Pancreas (tissue), 10 donors: ENCODE results near the gene TOMM20. TPM values are rescaled to one million over a fixed set of nuclear protein-coding genes. Genes with fewer than 3 reads are reported as not detected.

Experiments
- ATAC-seq, 4 donors: fragments of 200-7000 bp; cut with Tn5 transposase; one replicate each; pipeline versions ENCODE4 v1.8.0 to v1.9.1; 2020; ENCODE audit warnings: mild to moderate bottlenecking in 4 of 4, moderate library complexity in 4 of 4
- DNase-seq, 6 donors: peaks; one replicate each; pipeline ENCODE4 v3.0.0-alpha.2; 2020
- FAIRE-seq: peaks from 2 replicates; lab custom pipeline; 2012; peaks lifted over from hg19 to GRCh38; lab: Jason Lieb, UNC
- H3K27ac ChIP-seq, 4 donors: fragments of 200-600 bp; sonication (generic); 1 replicate in 3 of 4; 2 replicates in 1 of 4; pipeline versions ENCODE4 v1.5.0 to v1.8.0; 2020
- H3K27me3 ChIP-seq, 4 donors: fragments of 200-600 bp; one replicate each; pipeline ENCODE4 v1.8.0; 2021
- H3K36me3 ChIP-seq, 3 donors: fragments of 200-600 bp; sonication (generic) in 1 of 3; one replicate each; pipeline versions ENCODE4 v1.5.0 to v1.8.0; 2020 to 2021
- H3K4me1 ChIP-seq, 3 donors: fragments of 200-600 bp; one replicate each; pipeline ENCODE4 v1.8.0; 2021
- H3K4me3 ChIP-seq, 4 donors: fragments of 200-600 bp; sonication (generic) in 2 of 4; one replicate each; pipeline versions ENCODE4 v1.5.0 to v1.8.0; 2020 to 2021
- H3K9me3 ChIP-seq, 4 donors: fragments of 200-600 bp; one replicate each; pipeline ENCODE4 v1.8.0; 2021
- WGBS, 2 donors: extraction: QIAGEN DNeasy Blood & Tissue Kit; methylation state at CpG; one replicate each; pipeline ENCODE4 v1.1.7; 2013; 5-methylcytosine and 5-hydroxymethylcytosine counted together
- intact Hi-C, 3 donors: fragments of 100-400 bp; cut with DNase I; formaldehyde crosslinking; loops; one replicate each; pipeline versions ENCODE4 v1.11.1 to v1.14.2; 2022
- polyA plus RNA-seq, 2 donors: library from polyadenylated mRNA; stranded (reverse); fragments of 200-250 nt; gene quantifications; one replicate each; pipeline ENCODE4 v1.2.3, GENCODE V29; 2013
- total RNA-seq, 6 donors: library from RNA; stranded (reverse); fragmentation: NEBNext Ultra II Directional in 4 of 6; extraction: Animal tissue kit (Norgen Biotek cat#: 25700) in 4 of 6; gene quantifications; one replicate each; pipeline versions ENCODE4 v1.2.1 to v1.2.4, GENCODE V29; 2021 to 2023
- TF ChIP-seq, protein P1 (sequence below), 4 donors: fragments of 200-600 bp; sonication (generic) in 3 of 4; IDR thresholded peaks; one replicate each; pipeline versions ENCODE4 v1.5.0 to v1.8.0; 2021; ENCODE audit warnings: antibody characterized with exemption in 4 of 4
- donor health status: healthy with polysubstance abuse.
- donor health status: DM: no; HTN: no; CAD: no; lungs with moderate emphysema.
- donor health status: DM: no; HTN: no; CAD: no.
- donor health status: control.
- donor health status: control.
- donor health status: Bipolar disorder and iron deficiency.
- donor health status: DM: yes; HTN: yes; CAD: no.
- donor health status: DM: no; HTN: no; CAD: no.
- donor health status: DM: no; HTN: no; CAD: no.
- donor health status: DM: yes; HTN: yes; CAD: no.

TOMM20 gene
- total and polyA plus RNA-seq, 8 donors: 37.7 to 106 (median 79.4) TPM

- no peaks in the 10 kb centered on the region for H3K27me3 ChIP-seq
- no peaks in the 10 kb centered on the region for H3K4me1 ChIP-seq
- DNase-seq (no peak), ATAC-seq (no peak), FAIRE-seq (no peak)
- no peak overlapping the region for H3K27ac ChIP-seq
- intact Hi-C loops: no loop called here
- TF ChIP-seq, protein P1, sequence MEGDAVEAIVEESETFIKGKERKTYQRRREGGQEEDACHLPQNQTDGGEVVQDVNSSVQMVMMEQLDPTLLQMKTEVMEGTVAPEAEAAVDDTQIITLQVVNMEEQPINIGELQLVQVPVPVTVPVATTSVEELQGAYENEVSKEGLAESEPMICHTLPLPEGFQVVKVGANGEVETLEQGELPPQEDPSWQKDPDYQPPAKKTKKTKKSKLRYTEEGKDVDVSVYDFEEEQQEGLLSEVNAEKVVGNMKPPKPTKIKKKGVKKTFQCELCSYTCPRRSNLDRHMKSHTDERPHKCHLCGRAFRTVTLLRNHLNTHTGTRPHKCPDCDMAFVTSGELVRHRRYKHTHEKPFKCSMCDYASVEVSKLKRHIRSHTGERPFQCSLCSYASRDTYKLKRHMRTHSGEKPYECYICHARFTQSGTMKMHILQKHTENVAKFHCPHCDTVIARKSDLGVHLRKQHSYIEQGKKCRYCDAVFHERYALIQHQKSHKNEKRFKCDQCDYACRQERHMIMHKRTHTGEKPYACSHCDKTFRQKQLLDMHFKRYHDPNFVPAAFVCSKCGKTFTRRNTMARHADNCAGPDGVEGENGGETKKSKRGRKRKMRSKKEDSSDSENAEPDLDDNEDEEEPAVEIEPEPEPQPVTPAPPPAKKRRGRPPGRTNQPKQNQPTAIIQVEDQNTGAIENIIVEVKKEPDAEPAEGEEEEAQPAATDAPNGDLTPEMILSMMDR (IDR thresholded peaks at IDR 0.05): no peak
- H3K36me3 ChIP-seq: peaks cover 0 to 50% (median 3%) of the 10 kb centered on the region in 3 donors
- no peak overlapping the region for H3K4me3 ChIP-seq
- no peaks in the 10 kb centered on the region for H3K9me3 ChIP-seq
- WGBS, 2 donors: 88 to 93% methylated on average over 2 of the region's 2 CpGs
These were observed 22.4 kb upstream of the TOMM20 start for GRCh38 chr1:235151033-235151432.

GRCh38 chr1:235149824-235150223, 21.2 kb upstream of the TOMM20 start:
- ATAC-seq (no peak), FAIRE-seq (no peak), DNase-seq (no peak)
- Histone ChIP-seq H3K9me3 (no peaks in the 10 kb centered on the region), H3K27me3 (no peaks in the 10 kb centered on the region), H3K27ac (no peak overlapping the region), H3K36me3 (peaks cover 0 to 49% (median 3%) of the 10 kb centered on the region in 3 donors), H3K4me1 (no peaks in the 10 kb centered on the region), H3K4me3 (no peak overlapping the region)
- WGBS, 2 donors: 93 to 95% methylated on average over 9 of the region's 9 CpGs
- intact Hi-C loops: no loop called here
- TF ChIP-seq, protein P1 (IDR thresholded peaks at IDR 0.05): no peak

DNA sequence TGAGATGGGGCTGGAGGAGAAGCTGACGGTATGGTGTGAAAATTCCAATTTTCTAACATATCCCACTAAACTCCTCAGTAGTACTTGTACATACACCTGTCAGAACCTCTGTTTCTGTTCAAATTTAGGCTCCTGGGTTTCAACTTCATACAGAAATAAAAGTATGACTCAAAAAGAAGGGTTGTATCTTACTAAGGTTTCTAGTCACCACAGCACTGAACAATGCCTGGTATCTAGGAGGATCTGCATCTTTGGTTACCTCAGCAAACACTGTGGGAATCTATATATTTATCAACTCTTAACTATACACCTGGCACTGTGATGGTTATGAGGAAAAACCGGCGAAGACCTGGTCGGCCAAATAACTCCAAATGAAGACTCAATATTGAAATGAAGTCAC, 18.6 kb upstream of the TOMM20 start:
- FAIRE-seq: no peak
- H3K27ac ChIP-seq: no peak overlapping the region
- no peaks in the 10 kb centered on the region for H3K4me1 ChIP-seq
- 89 to 93% methylated on average over 4 of the region's 4 CpGs for WGBS, 2 donors
- intact Hi-C loops: no loop called here
- H3K27me3 ChIP-seq: no peaks in the 10 kb centered on the region
- DNase-seq: no peak
- TF ChIP-seq, protein P1 (IDR thresholded peaks at IDR 0.05): no peak
- peaks cover 0 to 32% (median 0%) of the 10 kb centered on the region in 3 donors for H3K36me3 ChIP-seq
- no peaks in the 10 kb centered on the region for H3K9me3 ChIP-seq
- no peak overlapping the region for H3K4me3 ChIP-seq
- no peak for ATAC-seq

DNA sequence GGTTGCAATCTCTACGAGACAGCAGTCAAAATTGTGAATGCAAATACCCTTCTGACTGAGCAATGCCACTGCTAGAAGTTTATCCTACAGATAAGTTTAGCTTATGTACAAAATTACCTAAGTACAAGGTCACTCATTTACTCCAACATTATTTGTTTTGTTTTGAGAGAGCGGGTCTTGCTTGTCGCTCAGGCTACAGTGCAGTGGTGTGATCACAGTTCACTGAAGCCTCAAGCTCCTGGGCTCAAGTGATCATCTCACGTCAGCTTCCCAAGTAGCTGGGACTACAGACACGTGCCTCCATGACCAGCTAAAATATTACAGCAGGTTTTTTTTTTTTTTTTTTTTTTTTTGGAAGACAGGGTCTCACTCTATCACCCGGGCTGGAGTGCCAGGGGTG, 17.0 kb upstream of the TOMM20 start:
- no peak for FAIRE-seq
- H3K27ac ChIP-seq: no peak overlapping the region
- TF ChIP-seq, protein P1 (IDR thresholded peaks at IDR 0.05): no peak
- no peak for DNase-seq
- intact Hi-C loops: no loop called here
- WGBS, 2 donors: 77 to 84% methylated on average over 6 of the region's 6 CpGs
- H3K36me3 ChIP-seq: peaks cover 0 to 26% (median 0%) of the 10 kb centered on the region in 3 donors
- no peak overlapping the region for H3K4me3 ChIP-seq
- ATAC-seq: no peak
- no peaks in the 10 kb centered on the region for H3K4me1 ChIP-seq
- H3K9me3 ChIP-seq: no peaks in the 10 kb centered on the region
- H3K27me3 ChIP-seq: no peaks in the 10 kb centered on the region

GRCh38 chr1:235142991-235143390, 14.4 kb upstream of the TOMM20 start:
- WGBS, 2 donors: 95 to 97% methylated on average over 4 of the region's 4 CpGs
- H3K36me3 ChIP-seq: peaks cover 0 to 29% (median 3%) of the 10 kb centered on the region in 3 donors
- intact Hi-C loops: no loop called here
- no peak for ATAC-seq
- no peaks in the 10 kb centered on the region for H3K27me3 ChIP-seq
- H3K9me3 ChIP-seq: no peaks in the 10 kb centered on the region
- H3K4me1 ChIP-seq: no peaks in the 10 kb centered on the region
- no peak overlapping the region for H3K4me3 ChIP-seq
- TF ChIP-seq, protein P1 (IDR thresholded peaks at IDR 0.05): no peak
- no peak for FAIRE-seq
- DNase-seq: no peak
- no peak overlapping the region for H3K27ac ChIP-seq
